HEK293T (cell line): ENCODE measurements around the gene NNT.

Experiments
- CTCF ChIA-PET: fragments of 350-600 bp; formaldehyde crosslinking; extraction: SDS; loops from one replicate; lab custom pipeline; 2021; ENCODE audit warnings: antibody characterized with exemption, inconsistent platforms; lab: Yijun Ruan, JAX
- POLR2A ChIA-PET: fragments of 350-600 bp; formaldehyde crosslinking; extraction: SDS; loops from one replicate; lab custom pipeline; 2020; ENCODE audit warnings: antibody characterized with exemption, inconsistent platforms; lab: Yijun Ruan, JAX
- DNase-seq: peaks from one replicate; pipeline ENCODE4 v3.0.0; 2012; ENCODE audit warnings: mixed read lengths; ENCODE audit errors: extremely low spot score
- ARNT ChIP-seq: fragments of 450-650 bp; IDR thresholded peaks from 2 replicates; pipeline ENCODE4 v1.6.1; 2017; ENCODE audit warnings: mild to moderate bottlenecking
- BHLHE40 ChIP-seq: fragments of 450-650 bp; IDR thresholded peaks from 2 replicates; pipeline ENCODE4 v1.6.1; 2016; ENCODE audit warnings: mild to moderate bottlenecking, moderate library complexity, borderline replicate concordance
- CTBP1 ChIP-seq: fragments of 450-650 bp; IDR thresholded peaks from 2 replicates; pipeline ENCODE4 v1.6.1; 2016; ENCODE audit warnings: borderline replicate concordance
- ELF4 ChIP-seq: fragments of 450-650 bp; IDR thresholded peaks from 2 replicates; pipeline ENCODE4 v1.6.1; 2017; ENCODE audit warnings: antibody characterized with exemption
- FOXA1 ChIP-seq: fragments of 450-650 bp; IDR thresholded peaks from 2 replicates; pipeline ENCODE4 v1.6.1; 2016; ENCODE audit warnings: mild to moderate bottlenecking
- FOXK2 ChIP-seq: fragments of 450-650 bp; IDR thresholded peaks from 2 replicates; pipeline ENCODE4 v1.6.1; 2016; ENCODE audit warnings: mild to moderate bottlenecking
- FOXM1 ChIP-seq: fragments of 450-650 bp; IDR thresholded peaks from 2 replicates; pipeline ENCODE4 v1.6.1; 2017; ENCODE audit warnings: mild to moderate bottlenecking, borderline replicate concordance
- HDGF ChIP-seq: fragments of 450-650 bp; IDR thresholded peaks from 2 replicates; pipeline ENCODE4 v1.6.1; 2017; ENCODE audit warnings: antibody characterized with exemption, borderline replicate concordance
- L3MBTL2 ChIP-seq: fragments of 450-650 bp; conservative IDR thresholded peaks from 2 replicates; pipeline ENCODE4 v1.6.1; 2016; ENCODE audit warnings: mild to moderate bottlenecking
- LEF1 ChIP-seq: fragments of 450-650 bp; IDR thresholded peaks from 2 replicates; pipeline ENCODE4 v1.6.1; 2017; ENCODE audit warnings: mild to moderate bottlenecking, borderline replicate concordance
- NFRKB ChIP-seq: fragments of 450-650 bp; IDR thresholded peaks from 2 replicates; pipeline ENCODE4 v1.6.1; 2016; ENCODE audit warnings: mild to moderate bottlenecking, moderate library complexity
- PKNOX1 ChIP-seq: fragments of 450-650 bp; IDR thresholded peaks from 2 replicates; pipeline ENCODE4 v1.6.1; 2016
- SP1 ChIP-seq: fragments of 450-650 bp; IDR thresholded peaks from 2 replicates; pipeline ENCODE4 v1.6.1; 2017
- SUZ12 ChIP-seq: fragments of 450-650 bp; IDR thresholded peaks from 2 replicates; pipeline ENCODE4 v1.6.1; 2016; ENCODE audit warnings: mild to moderate bottlenecking
- TARDBP ChIP-seq: fragments of 450-650 bp; IDR thresholded peaks from 2 replicates; pipeline ENCODE4 v1.6.1; 2016
- ZNF384 ChIP-seq: fragments of 450-650 bp; IDR thresholded peaks from 2 replicates; pipeline ENCODE4 v1.6.1; 2016

Gene NNT

GRCh38 chr5:43648499-43649124, 45.6 kb downstream of the NNT start:
- ChIA-PET POLR2A (no interaction called here), CTCF (interaction anchor here (0.8 kb wide), 1 partner anchor 17 kb away, joined by 3 read pairs; no protein-coding TSS in a partner anchor)
- TF ChIP-seq TARDBP (no peak), HDGF (no peak), NFRKB (no peak), ZNF384 (no peak), FOXK2 (no peak), PKNOX1 (no peak), SUZ12 (no peak), ARNT (no peak), L3MBTL2 (no peak)
- no peak for DNase-seq

GRCh38 chr5:43649256-43649655, 46.3 kb downstream of the NNT start:
- TF ChIP-seq ZNF384 (no peak), SUZ12 (no peak), LEF1 (no peak), TARDBP (no peak), PKNOX1 (no peak), FOXK2 (no peak), L3MBTL2 (no peak), FOXA1 (no peak), SP1 (no peak), BHLHE40 (no peak), FOXM1 (no peak), ELF4 (no peak), NFRKB (no peak), HDGF (no peak), ARNT (no peak), CTBP1 (no peak)
- no peak for DNase-seq
- ChIA-PET POLR2A (no interaction called here), CTCF (interaction anchor here (0.7 to 0.8 kb wide), 2 partner anchors 18 to 25 kb away, joined by 3 to 5 read pairs; no protein-coding TSS in a partner anchor)

- no peak for TF ChIP-seq PKNOX1
- no peak for DNase-seq
- POLR2A ChIA-PET: no interaction called here
- CTCF ChIA-PET: interaction anchor here (1.5 kb wide), 1 partner anchor 21 kb away, joined by 4 read pairs; no protein-coding TSS in a partner anchor
Measured at GRCh38 chr5:43652537-43653302, 49.7 kb downstream of the NNT start.

GRCh38 chr5:43658509-43658908, 55.5 kb downstream of the NNT start:
- TF ChIP-seq NFRKB (no peak), SUZ12 (no peak), ZNF384 (no peak), CTBP1 (no peak)
- POLR2A ChIA-PET: no interaction called here
- CTCF ChIA-PET: interaction anchor here (0.6 kb wide), 1 partner anchor 101 kb away, joined by 3 read pairs; no protein-coding TSS in a partner anchor
- DNase-seq: no peak

GRCh38 chr5:43659075-43659474, 56.1 kb downstream of the NNT start:
- DNase-seq: no peak
- ChIA-PET POLR2A (no interaction called here), CTCF (no interaction called here)
- no peak for TF ChIP-seq HDGF
- no peak for TF ChIP-seq TARDBP
- no peak for TF ChIP-seq FOXM1
- no peak for TF ChIP-seq BHLHE40
- TF ChIP-seq PKNOX1: no peak
- TF ChIP-seq FOXA1: no peak

- DNase-seq: no peak
- POLR2A ChIA-PET: no interaction called here
- CTCF ChIA-PET: interaction anchor here (0.7 kb wide), 1 partner anchor 671 kb away, joined by 3 read pairs; no protein-coding TSS in a partner anchor
- no peak for TF ChIP-seq NFRKB
- TF ChIP-seq HDGF: no peak
Measured at GRCh38 chr5:43661102-43661501, 58.1 kb downstream of the NNT start.
